Prostate gland (tissue), 2 donors: ENCODE data around the gene IGF2. TPM values are rescaled to one million over a fixed set of nuclear protein-coding genes. Genes with fewer than 3 reads are reported as not detected.

Experiments
- DNase-seq: peaks from one replicate; pipeline ENCODE4 v3.0.0-alpha.2; 2019; ENCODE audit warnings: low spot score
- H3K27ac ChIP-seq, 2 donors: fragments of 200-600 bp; sonication (generic); 2 replicates each; pipeline ENCODE4 v1.5.1; 2017 to 2019
- H3K27me3 ChIP-seq: fragments of 200-600 bp; sonication (generic); replicated peaks from 2 replicates; pipeline ENCODE4 v1.5.1; 2019; ENCODE audit not compliant: insufficient read depth
- H3K36me3 ChIP-seq, 2 donors: fragments of 200-600 bp; sonication (generic); 1 replicate in 1 of 2; 2 replicates in 1 of 2; pipeline versions ENCODE4 v1.5.1 to v1.8.1; 2017 to 2019
- H3K4me1 ChIP-seq: fragments of 200-600 bp; sonication (generic); replicated peaks from 2 replicates; pipeline ENCODE4 v1.5.1; 2019
- H3K4me3 ChIP-seq, 2 donors: fragments of 200-600 bp; sonication (generic); 2 replicates each; pipeline ENCODE4 v1.5.1; 2017 to 2019
- H3K9me3 ChIP-seq: fragments of 200-600 bp; sonication (generic); 2 replicates; pipeline ENCODE4 v1.5.1; 2017
- CTCF ChIP-seq, 4 experiments: fragments of 200-600 bp in 2 of 4; fragments of 450-650 bp in 2 of 4; sonication (generic) in 2 of 4; IDR thresholded peaks; 1 replicate in 3 of 4; 2 replicates in 1 of 4; pipeline ENCODE4 v1.5.1; 2016 to 2019; ENCODE audit warnings: antibody characterized with exemption in 4 of 4, mild to moderate bottlenecking in 2 of 4, moderate library complexity in 2 of 4
- POLR2A ChIP-seq: fragments of 450-650 bp; IDR thresholded peaks from one replicate; pipeline ENCODE4 v1.6.1; 2016; ENCODE audit warnings: antibody characterized with exemption, mild to moderate bottlenecking
- POLR2AphosphoS5 ChIP-seq: sonication (generic); formaldehyde crosslinking; IDR thresholded peaks from one replicate; pipeline ENCODE4 v1.6.1; 2017; ENCODE audit warnings: antibody characterized with exemption
- WGBS: methylation state at CpG from one replicate; pipeline ENCODE4 v1.1.5; 2018; 5-methylcytosine and 5-hydroxymethylcytosine counted together
- intact Hi-C: fragments of 100-400 bp; cut with DNase I; formaldehyde crosslinking; loops from one replicate; pipeline ENCODE4 v1.14.2; 2022
- total RNA-seq, 2 donors: library from RNA; depleted of rRNA; stranded (reverse); fragments of >200 nt; gene quantifications; one replicate each; pipeline ENCODE4 v1.1.0, GENCODE V29; 2016

The IGF2 gene
- total RNA-seq, 2 donors from 2014 or later = 4.1 to 80.7 TPM

GRCh38 chr11:2106583-2107209 lies 32.5 kb downstream of the IGF2 start:
- H3K36me3 ChIP-seq = no peaks in the 10 kb centered on the region
- intact Hi-C loops = no loop called here
- H3K4me1 ChIP-seq = no peaks in the 10 kb centered on the region
- H3K27ac ChIP-seq = no peak overlapping the region
- TF ChIP-seq POLR2A = no peak
- no peak for TF ChIP-seq CTCF (IDR thresholded peaks at IDR 0.05)
- no peaks in the 10 kb centered on the region for H3K27me3 ChIP-seq
- H3K9me3 ChIP-seq = no peaks in the 10 kb centered on the region
- DNase-seq = no peak
- H3K4me3 ChIP-seq = no peak overlapping the region
- 97% methylated on average over 1 of the region's 1 CpG for WGBS

- Histone ChIP-seq H3K4me3 (no peak overlapping the region), H3K36me3 (no peaks in the 10 kb centered on the region), H3K9me3 (no peaks in the 10 kb centered on the region), H3K27me3 (no peaks in the 10 kb centered on the region), H3K27ac (no peak overlapping the region), H3K4me1 (no peaks in the 10 kb centered on the region)
- intact Hi-C loops = no loop called here
- TF ChIP-seq POLR2A (no peak), POLR2AphosphoS5 (no peak)
- DNase-seq = no peak
- WGBS = 94% methylated on average over 7 of the region's 7 CpGs
Measured at GRCh38 chr11:2105511-2105910, 33.7 kb downstream of the IGF2 start.

- H3K36me3 ChIP-seq = no peaks in the 10 kb centered on the region
- H3K27ac ChIP-seq = no peak overlapping the region
- H3K4me1 ChIP-seq = no peaks in the 10 kb centered on the region
- intact Hi-C loops = no loop called here
- H3K4me3 ChIP-seq = no peak overlapping the region
- DNase-seq = no peak
- no peaks in the 10 kb centered on the region for H3K9me3 ChIP-seq
- H3K27me3 ChIP-seq = no peaks in the 10 kb centered on the region
- WGBS = 95% methylated on average over 18 of the region's 18 CpGs
- TF ChIP-seq POLR2AphosphoS5 (no peak), POLR2A (no peak), CTCF (IDR thresholded peaks at IDR 0.05) (no peak)
Measured at GRCh38 chr11:2104524-2105440, 34.4 kb downstream of the IGF2 start.

GRCh38 chr11:2103668-2104523 lies 35.3 kb downstream of the IGF2 start:
- Histone ChIP-seq H3K9me3 (no peaks in the 10 kb centered on the region), H3K36me3 (no peaks in the 10 kb centered on the region), H3K4me3 (no peak overlapping the region), H3K27me3 (no peaks in the 10 kb centered on the region), H3K4me1 (no peaks in the 10 kb centered on the region), H3K27ac (no peak overlapping the region)
- no peak for DNase-seq
- TF ChIP-seq CTCF (IDR thresholded peaks at IDR 0.05) (no peak), POLR2AphosphoS5 (no peak), POLR2A (no peak)
- 90% methylated on average over 24 of the region's 25 CpGs for WGBS
- intact Hi-C loops = no loop called here

- no peak overlapping the region for H3K27ac ChIP-seq
- TF ChIP-seq POLR2A (no peak), POLR2AphosphoS5 (no peak), CTCF (IDR thresholded peaks at IDR 0.05) (no peak)
- H3K27me3 ChIP-seq = no peaks in the 10 kb centered on the region
- H3K4me3 ChIP-seq = no peak overlapping the region
- no peaks in the 10 kb centered on the region for H3K9me3 ChIP-seq
- DNase-seq = no peak
- no peaks in the 10 kb centered on the region for H3K4me1 ChIP-seq
- no peaks in the 10 kb centered on the region for H3K36me3 ChIP-seq
- WGBS = 84% methylated on average over 2 of the region's 2 CpGs
- intact Hi-C loops = no loop called here
Measured at GRCh38 chr11:2102883-2103213, 36.3 kb downstream of the IGF2 start.
